Small intestine (tissue), 7 donors: ENCODE data around the gene CLEC2D. TPM values are rescaled to one million over a fixed set of nuclear protein-coding genes. Genes with fewer than 3 reads are reported as not detected.
A peak's percentile ranks its signal among the peaks of the same experiment; 100 is the strongest.
"Not testable (repeated sequence)": the region's sequence is repeated elsewhere in the genome, so short reads cannot be mapped to it uniquely, and the experiment has no call there.

Experiments
- DNase-seq, 2 donors: peaks; one replicate each; pipeline versions ENCODE4 v3.0.0 to v3.0.0-alpha.2; 2013
- FAIRE-seq: peaks from 2 replicates; lab custom pipeline; 2012; peaks lifted over from hg19 to GRCh38; lab: Jason Lieb, UNC
- H3K27ac ChIP-seq, 3 donors: one replicate each; pipeline ENCODE4 v1.5.1; 2013; ENCODE audit warnings: low read length in 2 of 3, mild to moderate bottlenecking in 2 of 3, control low read depth in 1 of 3, inconsistent platforms in 1 of 3, low read depth in 1 of 3, moderate library complexity in 1 of 3
- H3K27me3 ChIP-seq, 3 donors: one replicate each; pipeline ENCODE4 v1.6.1; 2013; ENCODE audit warnings: low read length in 3 of 3, inconsistent platforms in 1 of 3; ENCODE audit not compliant: control insufficient read depth in 3 of 3, insufficient read depth in 3 of 3
- H3K36me3 ChIP-seq, 3 donors: one replicate each; pipeline ENCODE4 v1.6.1; 2013; ENCODE audit warnings: low read length in 3 of 3, inconsistent platforms in 1 of 3, low read depth in 1 of 3, mild to moderate bottlenecking in 1 of 3, moderate library complexity in 1 of 3; ENCODE audit not compliant: control insufficient read depth in 3 of 3, insufficient read depth in 2 of 3
- H3K4me1 ChIP-seq, 3 donors: one replicate each; pipeline ENCODE4 v1.6.1; 2013; ENCODE audit warnings: low read length in 2 of 3, inconsistent platforms in 1 of 3, low read depth in 1 of 3, mild to moderate bottlenecking in 1 of 3, moderate library complexity in 1 of 3; ENCODE audit not compliant: control insufficient read depth in 3 of 3, insufficient read depth in 2 of 3
- H3K4me3 ChIP-seq, 3 donors: one replicate each; pipeline ENCODE4 v1.5.1; 2013; ENCODE audit warnings: low read length in 3 of 3, control low read depth in 1 of 3, inconsistent platforms in 1 of 3, low read depth in 1 of 3, mild to moderate bottlenecking in 1 of 3, moderate library complexity in 1 of 3
- H3K9me3 ChIP-seq, 2 donors: one replicate each; pipeline ENCODE4 v1.6.1; 2013; ENCODE audit warnings: low read depth in 1 of 2, low read length in 1 of 2; ENCODE audit not compliant: control insufficient read depth in 2 of 2, insufficient read depth in 1 of 2
- WGBS, 3 donors: extraction: QIAGEN DNeasy Blood & Tissue Kit; methylation state at CpG; one replicate each; pipeline ENCODE4 v1.1.7; 2013; 5-methylcytosine and 5-hydroxymethylcytosine counted together
- polyA plus RNA-seq, 4 donors: library from polyadenylated mRNA; stranded (reverse) in 3 of 4; unstranded in 1 of 4; fragments of 200-250 nt in 3 of 4; fragments of 120-200 nt in 1 of 4; gene quantifications; one replicate each; pipeline versions ENCODE4 v1.2.1 to v1.2.3, GENCODE V29; 2013
- donor health status: healthy with polysubstance abuse.
- donor health status: control.
- donor health status: control.
- donor health status: Bipolar disorder and iron deficiency.
- donor health status: healthy.

The CLEC2D gene
- polyA plus RNA-seq, 4 donors, result 0.67 to 8.5 (median 2.2) TPM

DNA sequence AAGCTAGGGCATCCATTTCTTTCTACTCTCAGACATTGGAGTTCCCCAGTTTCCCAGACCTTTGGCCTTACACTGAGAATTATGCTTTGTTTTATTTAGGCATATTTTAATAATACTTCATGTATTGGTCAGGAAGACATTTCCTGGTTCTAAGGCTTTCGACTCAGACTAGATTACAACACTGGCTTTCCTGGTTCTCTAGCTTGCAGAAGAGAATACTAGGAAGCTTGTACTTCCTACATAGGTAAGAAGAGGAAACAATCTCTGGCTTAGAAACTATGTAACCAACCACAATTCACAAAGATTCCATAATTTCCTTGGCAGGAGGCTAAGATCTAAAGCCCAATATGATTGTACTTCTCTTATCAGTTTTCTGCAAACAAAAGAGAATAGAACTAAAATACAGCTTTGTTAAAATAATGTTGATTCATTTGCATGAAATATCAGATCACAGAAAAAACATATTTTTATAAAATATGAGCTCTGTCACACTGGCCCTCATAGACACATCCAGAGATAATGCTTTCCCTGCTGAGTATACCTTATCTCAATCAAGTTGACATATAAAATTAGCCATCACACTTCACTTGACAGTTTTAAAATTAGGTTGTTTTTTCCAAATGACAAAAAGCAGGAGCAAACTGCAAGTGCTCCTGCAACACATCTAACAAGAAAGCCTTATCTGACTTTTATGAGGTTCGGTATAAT is 30.5 kb downstream of the CLEC2D start:
- H3K27me3 ChIP-seq, result no peaks in the 10 kb centered on the region
- FAIRE-seq (no peak), DNase-seq (no peak)
- no peak overlapping the region for H3K27ac ChIP-seq
- H3K4me3 ChIP-seq, result no peak overlapping the region
- H3K4me1 ChIP-seq, result no peaks in the 10 kb centered on the region
- H3K36me3 ChIP-seq, result peaks cover 0 to 4% (median 0%) of the 10 kb centered on the region in 3 donors
- H3K9me3 ChIP-seq, result peaks cover 0 to 7% of the 10 kb centered on the region in 2 donors
- WGBS, 3 donors, result 33 to 57% (median 53%) methylated on average over 2 of the region's 2 CpGs

DNA sequence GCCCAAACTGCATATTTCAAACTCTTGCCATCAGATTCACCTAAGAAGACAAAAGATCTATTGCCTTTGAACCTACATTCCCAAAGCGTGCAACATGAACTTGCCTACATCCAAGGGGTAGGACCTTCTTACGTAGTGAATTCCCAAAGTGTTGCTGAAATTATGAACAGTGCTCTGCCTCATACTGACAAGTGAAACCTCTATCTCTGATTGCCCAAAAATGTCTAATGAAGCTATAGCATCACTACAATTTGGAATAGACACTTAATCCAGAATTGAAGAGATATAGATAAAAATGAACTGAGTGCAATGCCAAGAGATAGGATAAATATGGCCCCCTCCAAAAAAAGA is 31.1 kb downstream of the CLEC2D start:
- no peaks in the 10 kb centered on the region for H3K27me3 ChIP-seq
- 90 to 93% (median 93%) methylated on average over 2 of the region's 2 CpGs for WGBS, 3 donors
- H3K4me3 ChIP-seq, result no peak overlapping the region
- no peaks in the 10 kb centered on the region for H3K4me1 ChIP-seq
- H3K9me3 ChIP-seq, result peaks cover 0 to 7% of the 10 kb centered on the region in 2 donors
- H3K27ac ChIP-seq, result no peak overlapping the region
- DNase-seq, result no peak
- H3K36me3 ChIP-seq, result no peaks in the 10 kb centered on the region
- no peak for FAIRE-seq

DNA sequence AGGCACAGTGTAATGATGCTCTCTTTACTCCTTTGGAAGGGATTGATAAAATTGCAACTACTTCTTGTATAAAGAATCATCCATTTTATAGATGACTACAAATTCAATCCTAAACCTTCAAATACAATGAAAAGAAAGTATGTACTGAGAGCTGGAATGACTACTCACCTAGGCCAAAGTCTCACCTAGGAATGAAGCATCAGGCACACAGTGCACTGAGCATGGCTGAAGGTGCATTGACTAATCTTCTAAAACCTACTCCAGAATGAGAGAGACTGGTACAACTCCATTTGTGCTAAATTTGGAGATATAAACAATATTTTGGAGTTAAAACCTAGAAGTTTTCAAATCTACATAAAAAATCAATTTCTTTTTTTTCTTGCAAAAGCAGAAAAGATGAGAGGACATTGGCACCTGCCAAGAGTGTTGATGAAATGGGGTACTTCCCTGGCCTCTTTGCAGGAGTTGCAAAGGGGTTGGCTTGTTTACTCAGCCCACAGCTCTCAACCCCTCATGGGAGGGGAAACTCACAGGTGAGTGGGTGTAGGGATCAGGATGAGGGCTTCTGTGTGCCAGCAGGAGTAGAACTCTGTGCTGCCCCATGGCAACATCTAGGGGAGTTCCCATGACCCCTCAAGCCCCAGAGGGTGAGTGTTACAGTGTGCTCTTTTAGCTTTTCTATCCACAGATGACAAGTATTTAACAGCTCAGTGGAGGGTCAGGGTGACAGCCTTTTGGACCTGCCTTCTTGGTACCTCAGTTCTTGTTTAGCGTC is 32.1 kb downstream of the CLEC2D start:
- DNase-seq (no peak), FAIRE-seq (no peak)
- no peaks in the 10 kb centered on the region for H3K36me3 ChIP-seq
- peak overlapping the region in 1 of 3 donors; percentile 32 for H3K27ac ChIP-seq
- no peaks in the 10 kb centered on the region for H3K27me3 ChIP-seq
- WGBS, 3 donors, result 68 to 100% (median 89%) methylated on average over 1 of the region's 1 CpG
- no peak overlapping the region for H3K4me3 ChIP-seq
- peaks cover 0 to 7% of the 10 kb centered on the region in 2 donors for H3K9me3 ChIP-seq
- H3K4me1 ChIP-seq, result no peaks in the 10 kb centered on the region

GRCh38 chr12:9702255-9702654 is 32.7 kb downstream of the CLEC2D start:
- Histone ChIP-seq H3K27ac (peak overlapping the region in 1 of 3 donors; percentile 32), H3K9me3 (peaks cover 0 to 7% of the 10 kb centered on the region in 2 donors), H3K27me3 (no peaks in the 10 kb centered on the region), H3K36me3 (no peaks in the 10 kb centered on the region), H3K4me1 (no peaks in the 10 kb centered on the region), H3K4me3 (no peak overlapping the region)
- 62 to 83% (median 64%) methylated on average over 3 of the region's 3 CpGs for WGBS, 3 donors
- peak in 1 of 2 donors; percentile 43 for DNase-seq
- no peak for FAIRE-seq

GRCh38 chr12:9704561-9704960 is 35.0 kb downstream of the CLEC2D start:
- FAIRE-seq, DNase-seq, H3K4me1 ChIP-seq, H3K4me3 ChIP-seq, H3K27me3 ChIP-seq, H3K27ac ChIP-seq, H3K9me3 ChIP-seq, H3K36me3 ChIP-seq: not testable (repeated sequence)
- WGBS, 3 donors, result 92 to 94% (median 93%) methylated on average over 5 of the region's 5 CpGs

DNA sequence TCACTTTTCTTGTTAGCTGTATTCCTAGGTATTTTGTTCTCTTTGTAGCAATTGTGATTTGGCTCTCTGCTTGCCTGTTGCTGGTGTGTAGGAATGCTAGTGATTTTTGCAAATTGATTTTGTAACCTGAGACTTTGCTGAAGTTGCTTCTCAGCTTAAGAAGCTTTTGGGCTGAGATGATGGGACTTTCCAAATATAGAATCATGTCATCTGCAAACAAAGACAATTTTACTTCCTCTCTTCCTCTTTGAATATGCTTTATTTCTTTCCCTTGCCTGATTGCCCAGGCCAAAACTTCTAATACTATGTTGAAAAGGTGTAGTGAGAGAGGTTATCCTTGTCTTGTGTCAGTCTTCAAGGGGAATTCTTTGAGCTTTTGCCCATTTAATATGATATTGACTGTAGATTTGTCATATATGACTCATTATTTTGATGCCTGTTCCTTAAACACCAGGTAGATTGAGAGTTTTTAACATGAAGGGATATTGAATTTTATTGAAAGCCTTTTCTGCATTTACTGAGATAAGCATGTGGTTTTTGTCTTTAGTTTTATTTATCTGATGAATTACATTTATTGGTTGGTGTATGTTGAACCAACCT is 36.7 kb downstream of the CLEC2D start:
- H3K4me3 ChIP-seq, result no peak overlapping the region
- peaks cover 0 to 7% of the 10 kb centered on the region in 2 donors for H3K9me3 ChIP-seq
- H3K36me3 ChIP-seq, result no peaks in the 10 kb centered on the region
- no peak overlapping the region for H3K27ac ChIP-seq
- H3K4me1 ChIP-seq, result no peaks in the 10 kb centered on the region
- FAIRE-seq (no peak), DNase-seq (no peak)
- no peaks in the 10 kb centered on the region for H3K27me3 ChIP-seq

DNA sequence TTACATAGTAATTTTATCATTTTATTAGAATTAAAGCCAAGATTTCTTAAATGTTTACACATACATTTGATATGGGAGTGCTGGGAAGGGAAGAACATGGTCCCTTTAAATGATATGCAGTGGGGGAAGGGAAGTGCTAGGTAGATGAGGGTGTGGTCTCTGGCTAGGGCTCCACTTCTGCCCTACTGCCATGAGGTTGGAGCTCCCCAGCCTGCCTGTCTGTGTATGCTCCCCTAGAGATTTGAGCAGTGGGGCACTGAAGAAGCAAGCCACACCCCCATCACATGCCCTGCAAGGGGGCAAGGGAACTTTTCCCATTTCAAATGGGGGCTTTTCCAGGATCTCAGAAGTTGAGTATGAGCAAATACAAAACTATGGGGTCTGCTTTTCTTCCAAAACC is 37.8 kb downstream of the CLEC2D start:
- Histone ChIP-seq H3K36me3 (no peaks in the 10 kb centered on the region), H3K9me3 (peaks cover 0 to under 1% of the 10 kb centered on the region in 2 donors), H3K27ac (no peak overlapping the region), H3K4me1 (no peaks in the 10 kb centered on the region), H3K4me3 (no peak overlapping the region), H3K27me3 (no peaks in the 10 kb centered on the region)
- FAIRE-seq, result no peak
- no peak for DNase-seq

DNA sequence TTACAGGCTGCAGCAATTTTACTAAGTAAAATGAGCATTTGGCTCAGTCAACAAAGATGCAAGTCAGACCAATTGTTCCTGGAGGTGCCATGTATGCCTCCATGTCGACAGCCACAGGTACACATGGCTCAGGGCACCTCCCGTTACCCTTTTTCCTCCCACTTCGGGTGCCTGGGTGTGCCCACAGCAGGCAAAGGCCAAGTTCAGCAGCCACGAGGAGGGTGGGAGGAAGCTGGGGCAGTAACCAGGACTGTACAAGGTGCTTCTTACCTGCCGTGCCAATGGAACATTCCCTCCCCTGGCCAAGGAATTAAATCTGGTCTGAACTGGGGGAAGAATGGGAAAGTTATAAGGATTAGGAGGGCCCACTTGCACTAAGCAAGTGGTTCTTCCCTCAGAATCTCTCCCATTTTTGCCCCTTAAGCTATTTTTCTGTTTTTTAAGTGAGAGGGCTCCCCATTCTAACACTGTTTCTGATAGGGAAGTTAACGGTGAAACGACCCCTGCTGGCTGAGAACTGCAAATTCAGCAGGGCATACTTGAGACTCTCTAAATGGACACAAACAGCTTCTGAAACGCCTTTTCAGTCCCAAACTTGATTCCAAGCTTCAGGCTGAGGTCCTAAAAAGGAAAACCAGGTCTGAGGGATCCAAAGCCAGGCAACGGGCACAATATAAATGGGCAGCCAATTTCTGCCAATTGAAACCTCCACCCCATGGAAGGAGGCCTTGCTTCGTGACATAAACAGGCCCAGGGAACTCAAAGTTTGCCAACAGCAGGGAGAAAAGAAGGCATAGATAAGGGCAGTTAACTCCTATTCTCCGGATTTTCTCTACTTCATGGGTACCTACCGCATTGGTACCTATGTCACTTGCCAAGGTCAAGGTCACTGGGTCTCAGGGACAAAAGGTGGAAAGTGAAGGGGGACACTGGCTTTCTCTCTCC is 38.6 kb downstream of the CLEC2D start:
- WGBS, 3 donors, result 33 to 51% (median 36%) methylated on average over 12 of the region's 12 CpGs
- FAIRE-seq (no peak), DNase-seq (peak; percentile 48 to 65)
- peak overlapping the region in 2 of 3 donors; percentile 21 to 69 for H3K27ac ChIP-seq
- H3K4me1 ChIP-seq, result no peaks in the 10 kb centered on the region
- H3K27me3 ChIP-seq, result no peaks in the 10 kb centered on the region
- H3K4me3 ChIP-seq, result no peak overlapping the region
- H3K9me3 ChIP-seq, result no peaks in the 10 kb centered on the region
- no peaks in the 10 kb centered on the region for H3K36me3 ChIP-seq
